ENCODE results near the gene LAPTM4A. TPM values are rescaled to one million over a fixed set of nuclear protein-coding genes. Genes with fewer than 3 reads are reported as not detected.
A peak's percentile ranks its signal among the peaks of the same experiment; 100 is the strongest.
"Not testable (repeated sequence)": the region's sequence is repeated elsewhere in the genome, so short reads cannot be mapped to it uniquely, and the experiment has no call there.

Gene LAPTM4A
- total RNA-seq, 1 donor from 2014 or later, result 172 TPM

DNA sequence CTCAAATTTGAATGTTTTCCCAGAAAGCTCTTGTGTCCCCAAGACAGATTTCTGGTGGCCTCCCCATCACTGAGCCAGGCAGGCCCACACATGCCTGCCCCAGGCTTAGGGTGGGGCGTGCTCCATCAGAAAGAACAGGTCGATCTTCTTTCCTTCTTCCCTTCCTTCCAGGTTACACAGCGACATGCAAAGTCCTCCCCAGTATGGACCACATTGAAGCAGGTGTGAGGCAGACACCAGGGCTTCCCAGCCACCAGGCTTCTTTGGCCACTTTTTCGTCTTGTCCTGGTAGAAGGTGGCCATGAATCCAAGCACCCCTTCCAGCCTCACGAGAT lies 41.4 kb upstream of the LAPTM4A start:
- Histone ChIP-seq H3K9me3 (no peaks in the 10 kb centered on the region), H3K4me3 (no peak overlapping the region), H3K27me3 (no peaks in the 10 kb centered on the region), H3K27ac (peak overlapping the region; percentile 65), H3K36me3 (no peaks in the 10 kb centered on the region), H3K4me1 (peaks cover 40% of the 10 kb centered on the region)
- TF ChIP-seq, protein P1, sequence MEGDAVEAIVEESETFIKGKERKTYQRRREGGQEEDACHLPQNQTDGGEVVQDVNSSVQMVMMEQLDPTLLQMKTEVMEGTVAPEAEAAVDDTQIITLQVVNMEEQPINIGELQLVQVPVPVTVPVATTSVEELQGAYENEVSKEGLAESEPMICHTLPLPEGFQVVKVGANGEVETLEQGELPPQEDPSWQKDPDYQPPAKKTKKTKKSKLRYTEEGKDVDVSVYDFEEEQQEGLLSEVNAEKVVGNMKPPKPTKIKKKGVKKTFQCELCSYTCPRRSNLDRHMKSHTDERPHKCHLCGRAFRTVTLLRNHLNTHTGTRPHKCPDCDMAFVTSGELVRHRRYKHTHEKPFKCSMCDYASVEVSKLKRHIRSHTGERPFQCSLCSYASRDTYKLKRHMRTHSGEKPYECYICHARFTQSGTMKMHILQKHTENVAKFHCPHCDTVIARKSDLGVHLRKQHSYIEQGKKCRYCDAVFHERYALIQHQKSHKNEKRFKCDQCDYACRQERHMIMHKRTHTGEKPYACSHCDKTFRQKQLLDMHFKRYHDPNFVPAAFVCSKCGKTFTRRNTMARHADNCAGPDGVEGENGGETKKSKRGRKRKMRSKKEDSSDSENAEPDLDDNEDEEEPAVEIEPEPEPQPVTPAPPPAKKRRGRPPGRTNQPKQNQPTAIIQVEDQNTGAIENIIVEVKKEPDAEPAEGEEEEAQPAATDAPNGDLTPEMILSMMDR (IDR thresholded peaks at IDR 0.05), result no peak
- TF ChIP-seq POLR2AphosphoS5 (IDR thresholded peaks at IDR 0.05; ENCODE audit: insufficient read depth in 1 of 2, low read depth in 1 of 2) (no peak), POLR2A (IDR thresholded peaks at IDR 0.05) (no peak)
- no peak for DNase-seq (ENCODE audit: extremely low spot score in 2 of 2)
- intact Hi-C loops (cut with DNase I), result loop anchor here (5.0 kb wide), 2 partner anchors 81 to 136 kb away; partner anchors contain the start of gene MATN3

DNA sequence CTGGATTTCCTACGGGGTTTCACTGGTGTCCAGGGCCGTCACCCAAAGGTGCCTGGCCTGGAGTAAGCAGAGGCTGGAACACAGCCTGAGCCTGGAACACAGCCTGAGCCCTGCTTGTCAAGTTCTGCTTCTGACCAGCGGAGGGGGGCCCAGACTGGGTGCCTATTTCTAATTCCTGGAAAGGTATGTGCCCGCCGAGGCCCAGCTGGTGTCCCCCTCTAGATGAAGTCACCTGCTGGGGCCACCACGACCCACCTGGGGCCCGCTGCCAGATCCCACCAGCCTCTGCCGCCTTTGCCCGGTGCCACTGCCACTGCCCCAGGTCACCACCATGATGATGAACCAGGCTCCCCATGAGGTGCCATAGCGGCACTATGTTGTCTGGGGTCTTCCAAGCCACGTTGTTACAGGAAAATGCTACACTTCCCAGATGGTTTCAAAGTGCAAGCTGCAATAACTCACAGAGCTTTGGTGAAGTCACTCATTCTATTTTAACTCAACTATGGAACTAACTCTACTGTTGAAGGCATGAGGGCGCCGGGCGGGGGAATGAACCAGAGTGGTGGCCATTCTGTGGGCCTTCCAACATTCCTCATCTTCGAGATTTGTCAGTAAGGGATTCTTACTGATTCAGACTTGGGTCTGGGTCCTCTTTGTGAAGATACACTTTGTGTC lies 40.9 kb upstream of the LAPTM4A start:
- Histone ChIP-seq H3K36me3 (no peaks in the 10 kb centered on the region), H3K4me1 (peaks cover 38% of the 10 kb centered on the region), H3K4me3 (no peak overlapping the region), H3K27ac (peak overlapping the region; percentile 65), H3K27me3 (no peaks in the 10 kb centered on the region), H3K9me3 (no peaks in the 10 kb centered on the region)
- DNase-seq (ENCODE audit: extremely low spot score in 2 of 2), result no peak
- intact Hi-C loops (cut with DNase I), result loop anchor here (5.0 kb wide), 2 partner anchors 80 to 135 kb away; partner anchors contain the start of gene MATN3
- TF ChIP-seq, protein P1 (IDR thresholded peaks at IDR 0.05), result no peak
- no peak for TF ChIP-seq POLR2A (IDR thresholded peaks at IDR 0.05)
- TF ChIP-seq POLR2AphosphoS5 (IDR thresholded peaks at IDR 0.05; ENCODE audit: insufficient read depth in 1 of 2, low read depth in 1 of 2), result no peak

DNA sequence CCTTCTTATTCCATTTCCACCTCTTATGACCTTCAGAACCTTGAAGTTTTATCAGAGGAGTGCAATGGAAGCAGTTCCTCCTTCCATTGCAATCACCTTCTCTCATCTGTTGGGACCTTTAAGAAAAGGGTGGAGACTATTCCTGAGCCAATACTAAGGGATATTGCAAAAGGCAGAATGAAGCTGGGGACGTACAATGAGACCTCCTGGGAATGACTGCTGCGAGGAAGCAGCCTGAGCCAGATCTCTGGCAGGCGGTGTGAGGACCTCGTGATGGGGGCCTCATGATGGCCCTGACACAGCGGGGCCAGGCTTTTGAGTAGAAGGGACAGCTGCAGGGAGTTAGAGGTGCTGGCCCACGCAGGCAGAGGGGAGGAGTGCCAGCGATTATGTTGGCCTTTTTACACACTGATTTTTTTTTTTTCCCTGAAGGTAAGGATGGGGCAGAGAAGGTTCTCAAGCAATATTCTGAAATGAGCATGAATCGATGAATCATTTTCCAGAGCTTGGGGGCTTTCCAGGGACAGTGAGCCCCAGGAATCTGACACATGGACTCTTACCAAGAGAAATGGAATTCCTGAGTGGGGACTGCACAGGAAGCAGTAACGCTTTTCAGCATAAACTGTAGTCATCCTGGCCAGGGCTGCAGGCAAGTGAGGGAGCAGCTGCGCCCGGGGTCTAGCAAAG lies 40.0 kb upstream of the LAPTM4A start:
- peaks cover 38% of the 10 kb centered on the region for H3K4me1 ChIP-seq
- no peaks in the 10 kb centered on the region for H3K9me3 ChIP-seq
- H3K27ac ChIP-seq, result peak overlapping the region; percentile 65
- TF ChIP-seq, protein P1 (IDR thresholded peaks at IDR 0.05), result no peak
- TF ChIP-seq POLR2AphosphoS5 (IDR thresholded peaks at IDR 0.05; ENCODE audit: insufficient read depth in 1 of 2, low read depth in 1 of 2), result peak; percentile 53 to 90
- no peak for TF ChIP-seq POLR2A (IDR thresholded peaks at IDR 0.05)
- DNase-seq (ENCODE audit: extremely low spot score in 2 of 2), result peak in 1 of 2 donors; percentile 93
- no peak overlapping the region for H3K4me3 ChIP-seq
- intact Hi-C loops (cut with DNase I), result loop anchor here (5.0 kb wide), 2 partner anchors 79 to 134 kb away; partner anchors contain the start of gene MATN3
- H3K36me3 ChIP-seq, result no peaks in the 10 kb centered on the region
- H3K27me3 ChIP-seq, result no peaks in the 10 kb centered on the region

- Histone ChIP-seq H3K4me3 (no peak overlapping the region), H3K27ac (no peak overlapping the region), H3K4me1 (peaks cover 38% of the 10 kb centered on the region), H3K27me3 (no peaks in the 10 kb centered on the region), H3K9me3 (no peaks in the 10 kb centered on the region), H3K36me3 (no peaks in the 10 kb centered on the region)
- intact Hi-C loops (cut with DNase I), result loop anchor here (5.0 kb wide), 2 partner anchors 78 to 133 kb away; partner anchors contain the start of gene MATN3
- peak in 1 of 2 donors; percentile 84 for DNase-seq (ENCODE audit: extremely low spot score in 2 of 2)
- TF ChIP-seq, protein P1 (IDR thresholded peaks at IDR 0.05), result no peak
- no peak for TF ChIP-seq POLR2A (IDR thresholded peaks at IDR 0.05)
- no peak for TF ChIP-seq POLR2AphosphoS5 (IDR thresholded peaks at IDR 0.05; ENCODE audit: insufficient read depth in 1 of 2, low read depth in 1 of 2)
These were observed 38.5 kb upstream of the LAPTM4A start for GRCh38 chr2:20089715-20090464.

- intact Hi-C loops (cut with DNase I); DNase-seq (ENCODE audit: extremely low spot score in 2 of 2); H3K27ac ChIP-seq; H3K27me3 ChIP-seq; H3K36me3 ChIP-seq; H3K9me3 ChIP-seq; H3K4me1 ChIP-seq; H3K4me3 ChIP-seq: not testable (repeated sequence)
These were observed 34.5 kb upstream of the LAPTM4A start for GRCh38 chr2:20085909-20086308.

DNA sequence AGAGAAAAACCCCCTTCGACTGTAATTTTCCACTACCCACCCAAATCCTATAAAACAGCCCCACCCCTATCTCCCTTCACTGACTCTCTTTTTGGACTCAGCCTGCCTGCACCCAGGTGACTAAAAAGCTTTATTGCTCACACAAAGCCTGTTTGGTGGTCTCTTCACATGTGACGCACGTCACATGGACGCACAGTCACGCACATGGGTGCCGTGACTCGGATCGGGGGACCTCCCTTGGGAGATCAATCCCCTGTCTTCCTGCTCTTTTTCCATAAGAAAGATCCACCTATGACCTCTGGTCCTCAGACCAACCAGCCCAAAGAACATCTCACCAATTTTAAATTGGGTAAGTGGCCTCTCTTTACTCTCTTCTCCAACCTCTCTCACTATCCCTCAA lies 31.4 kb upstream of the LAPTM4A start:
- H3K4me1 ChIP-seq; H3K27me3 ChIP-seq; H3K27ac ChIP-seq; H3K36me3 ChIP-seq; DNase-seq (ENCODE audit: extremely low spot score in 2 of 2); intact Hi-C loops (cut with DNase I); H3K9me3 ChIP-seq; H3K4me3 ChIP-seq: not testable (repeated sequence)

Data from vagina (tissue), 2 donors.